ENCODE data around the gene DPP10. TPM values are rescaled to one million over a fixed set of nuclear protein-coding genes. Genes with fewer than 3 reads are reported as not detected.

Gene DPP10
- total RNA-seq, 1 donor from 2014 or later, result 2.4 TPM

- Histone ChIP-seq H3K27me3 (ENCODE audit: control insufficient read depth, insufficient read depth, low read length) (no peaks in the 10 kb centered on the region), H3K4me3 (ENCODE audit: low read depth, low read length) (no peak overlapping the region), H3K36me3 (ENCODE audit: control insufficient read depth, insufficient read depth, low read length) (no peaks in the 10 kb centered on the region)
- TF ChIP-seq CTCF (IDR thresholded peaks at IDR 0.05; ENCODE audit: insufficient read depth, low read length, poor library complexity, severe bottlenecking), result no peak
- no peak for DNase-seq (ENCODE audit: low read depth)
These were observed 371.9 kb downstream of the DPP10 start for GRCh38 chr2:114814355-114814754.

- no peak for TF ChIP-seq CTCF (IDR thresholded peaks at IDR 0.05; ENCODE audit: insufficient read depth, low read length, poor library complexity, severe bottlenecking)
- H3K36me3 ChIP-seq (ENCODE audit: control insufficient read depth, insufficient read depth, low read length), result no peaks in the 10 kb centered on the region
- DNase-seq (ENCODE audit: low read depth), result no peak
- no peaks in the 10 kb centered on the region for H3K27me3 ChIP-seq (ENCODE audit: control insufficient read depth, insufficient read depth, low read length)
- H3K4me3 ChIP-seq (ENCODE audit: low read depth, low read length), result no peak overlapping the region
These were observed 378.6 kb downstream of the DPP10 start for GRCh38 chr2:114821055-114821454.

- no peak overlapping the region for H3K4me3 ChIP-seq (ENCODE audit: low read depth, low read length)
- H3K27me3 ChIP-seq (ENCODE audit: control insufficient read depth, insufficient read depth, low read length), result no peaks in the 10 kb centered on the region
- no peak for TF ChIP-seq CTCF (IDR thresholded peaks at IDR 0.05; ENCODE audit: insufficient read depth, low read length, poor library complexity, severe bottlenecking)
- DNase-seq (ENCODE audit: low read depth), result no peak
- no peaks in the 10 kb centered on the region for H3K36me3 ChIP-seq (ENCODE audit: control insufficient read depth, insufficient read depth, low read length)
These were observed 401.5 kb downstream of the DPP10 start for GRCh38 chr2:114843963-114844362.

- TF ChIP-seq CTCF (IDR thresholded peaks at IDR 0.05; ENCODE audit: insufficient read depth, low read length, poor library complexity, severe bottlenecking), result no peak
- no peak overlapping the region for H3K4me3 ChIP-seq (ENCODE audit: low read depth, low read length)
- DNase-seq (ENCODE audit: low read depth), result no peak
These were observed 414.8 kb downstream of the DPP10 start for GRCh38 chr2:114857196-114857595.

DNA sequence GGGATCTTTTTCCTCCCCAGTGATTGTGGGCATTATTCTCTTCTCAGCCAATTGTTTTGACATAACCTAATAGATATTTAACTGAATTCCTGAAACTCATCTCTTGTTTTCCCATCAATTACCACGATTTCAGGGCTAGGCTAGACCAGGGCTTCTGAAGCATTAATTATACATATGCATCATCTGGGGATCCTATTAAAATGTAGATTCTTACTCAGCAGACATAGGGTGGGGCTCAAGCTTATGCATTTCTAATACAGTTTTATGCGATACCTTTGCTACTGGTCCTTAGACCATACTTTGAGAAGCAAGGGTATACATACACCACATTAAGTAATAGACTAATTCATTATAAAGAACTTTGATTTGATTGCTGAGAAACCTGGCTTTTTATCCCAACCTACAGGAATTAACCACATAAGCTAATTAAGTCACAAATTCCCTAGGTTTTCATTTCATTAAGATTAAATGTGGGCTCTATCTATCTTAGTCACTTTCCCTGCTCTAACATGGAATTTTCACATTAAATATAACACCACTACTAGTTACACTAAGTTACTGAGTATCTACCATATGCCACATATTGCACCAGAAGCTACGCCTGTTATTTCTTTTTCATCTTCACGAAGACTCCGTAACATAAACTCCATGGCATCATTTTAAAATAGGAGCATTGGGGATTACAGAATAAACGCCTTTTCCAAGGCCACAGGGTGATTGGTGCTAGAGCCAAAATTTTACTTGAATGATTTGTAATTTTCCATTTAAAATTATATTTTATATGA, 417.5 kb downstream of the DPP10 start:
- no peaks in the 10 kb centered on the region for H3K27me3 ChIP-seq (ENCODE audit: control insufficient read depth, insufficient read depth, low read length)
- no peaks in the 10 kb centered on the region for H3K36me3 ChIP-seq (ENCODE audit: control insufficient read depth, insufficient read depth, low read length)
- TF ChIP-seq CTCF (IDR thresholded peaks at IDR 0.05; ENCODE audit: insufficient read depth, low read length, poor library complexity, severe bottlenecking), result no peak
- no peak overlapping the region for H3K4me3 ChIP-seq (ENCODE audit: low read depth, low read length)
- no peak for DNase-seq (ENCODE audit: low read depth)

More at GRCh38 chr2:114857196-114857595, 414.8 kb downstream of the DPP10 start:
- Histone ChIP-seq H3K36me3 (ENCODE audit: control insufficient read depth, insufficient read depth, low read length) (no peaks in the 10 kb centered on the region), H3K27me3 (ENCODE audit: control insufficient read depth, insufficient read depth, low read length) (no peaks in the 10 kb centered on the region)

GRCh38 chr2:114862243-114862642, 419.8 kb downstream of the DPP10 start:
- no peak overlapping the region for H3K4me3 ChIP-seq (ENCODE audit: low read depth, low read length)
- TF ChIP-seq CTCF (IDR thresholded peaks at IDR 0.05; ENCODE audit: insufficient read depth, low read length, poor library complexity, severe bottlenecking), result no peak
- DNase-seq (ENCODE audit: low read depth), result no peak
- no peaks in the 10 kb centered on the region for H3K27me3 ChIP-seq (ENCODE audit: control insufficient read depth, insufficient read depth, low read length)
- H3K36me3 ChIP-seq (ENCODE audit: control insufficient read depth, insufficient read depth, low read length), result no peaks in the 10 kb centered on the region
